ENCODE data around the gene BICRAL. TPM values are rescaled to one million over a fixed set of nuclear protein-coding genes. Genes with fewer than 3 reads are reported as not detected.

Gene BICRAL
- total RNA-seq, 4 donors from 2014 or later = 15.8 to 22.8 (median 16.9) TPM

GRCh38 chr6:42889815-42890214, 108.0 kb downstream of the BICRAL start:
- TF ChIP-seq CTCF (IDR thresholded peaks at IDR 0.05; ENCODE audit: low read depth) = no peak

- TF ChIP-seq CTCF (IDR thresholded peaks at IDR 0.05; ENCODE audit: low read depth) = no peak
Observed at GRCh38 chr6:42890311-42891198, 108.7 kb downstream of the BICRAL start.

GRCh38 chr6:42891199-42891722, 109.4 kb downstream of the BICRAL start:
- no peak for TF ChIP-seq CTCF (IDR thresholded peaks at IDR 0.05; ENCODE audit: low read depth)

- no peak for TF ChIP-seq CTCF (IDR thresholded peaks at IDR 0.05; ENCODE audit: low read depth)
Observed at GRCh38 chr6:42896178-42896719, 114.4 kb downstream of the BICRAL start.

- TF ChIP-seq CTCF (IDR thresholded peaks at IDR 0.05; ENCODE audit: low read depth) = no peak
Observed at GRCh38 chr6:42898891-42899361, 117.1 kb downstream of the BICRAL start.

- no peak for TF ChIP-seq CTCF (IDR thresholded peaks at IDR 0.05; ENCODE audit: low read depth)
Observed at GRCh38 chr6:42899871-42900270, 118.0 kb downstream of the BICRAL start.

GRCh38 chr6:42901538-42901957, 119.7 kb downstream of the BICRAL start:
- TF ChIP-seq CTCF (IDR thresholded peaks at IDR 0.05; ENCODE audit: low read depth) = no peak
